K562 (cell line): ENCODE data around the gene TMPRSS5. TPM values are rescaled to one million over a fixed set of nuclear protein-coding genes. Genes with fewer than 3 reads are reported as not detected.

Experiments used
- HDAC1 ChIP-seq, 2 experiments: fragments of 450-650 bp; IDR thresholded peaks; 2 replicates each; pipeline ENCODE4 v1.6.1; 2016 to 2017; ENCODE audit warnings: inconsistent platforms in 1 of 2, mild to moderate bottlenecking in 1 of 2, moderate library complexity in 1 of 2
- MGA ChIP-seq: fragments of 450-650 bp; IDR thresholded peaks from 2 replicates; pipeline ENCODE4 v1.6.1; 2016; ENCODE audit warnings: mild to moderate bottlenecking, moderate library complexity
- MTA2 ChIP-seq: fragments of 450-650 bp; IDR thresholded peaks from 2 replicates; pipeline ENCODE4 v1.6.1; 2016; ENCODE audit warnings: low read depth
- PBX2 ChIP-seq, 2 experiments: IDR thresholded peaks in 1 of 2; conservative IDR thresholded peaks in 1 of 2; 2 replicates each; pipeline ENCODE4 v1.6.1; 2016; ENCODE audit warnings: low read depth in 2 of 2, mild to moderate bottlenecking in 1 of 2, missing compliant biosample characterization in 1 of 2, missing genetic modification characterization in 1 of 2, moderate library complexity in 1 of 2
- POLR2G ChIP-seq: fragments of 200-400 bp; formaldehyde crosslinking; IDR thresholded peaks from 2 replicates; pipeline ENCODE4 v1.6.1; 2017; ENCODE audit warnings: low read depth, mild to moderate bottlenecking, antibody characterized with exemption, low read length, moderate library complexity
- ZBTB11 ChIP-seq, 3 experiments: fragments of 200-800 bp in 1 of 3; fragments of 250-450 bp in 1 of 3; fragments of 450-650 bp in 1 of 3; sonication (Bioruptor Pico) in 1 of 3; sonication (Bioruptor generic) in 1 of 3; formaldehyde crosslinking in 1 of 3; IDR thresholded peaks; 2 replicates each; pipeline versions ENCODE4 v1.6.1 to v1.8.0; 2016 to 2022; ENCODE audit warnings: mild to moderate bottlenecking in 2 of 3, missing genetic modification characterization in 2 of 3, missing compliant biosample characterization in 1 of 3, moderate library complexity in 1 of 3
- polyA plus RNA-seq, 8 experiments: library from polyadenylated mRNA; depleted of rRNA in 4 of 8; stranded (reverse) in 5 of 8; unstranded in 3 of 8; fragments of >200 nt; fragmentation: Nextera tagmentation in 2 of 8; fragmentation: Illumina TruSeq in 1 of 8; extraction: Ambion mirVana in 2 of 8; extraction: Trizol in 1 of 8; gene quantifications; 2 replicates each; pipeline versions ENCODE4 v1.2.1 to v1.2.3, GENCODE V29; 2011 to 2014; ENCODE audit warnings: inconsistent platforms in 1 of 8, missing spikeins in 1 of 8
- total RNA-seq, 7 experiments: library from RNA; depleted of rRNA in 6 of 7; stranded (reverse); fragments of >200 nt in 6 of 7; fragmentation: Illumina TruSeq in 2 of 7; extraction: Trizol in 2 of 7; gene quantifications; 2 replicates each; pipeline versions ENCODE4 v1.2.1 to v1.2.3, GENCODE V29; 2011 to 2021; ENCODE audit warnings: low replicate concordance in 1 of 7

TMPRSS5 gene
- total and polyA plus RNA-seq, 9 of the 15 experiments (the other 6 are each of a cell fraction or from before 2014, with no cell fraction given): 0.07 to 0.49 (median 0.17) TPM; not detected in 1

GRCh38 chr11:113664981-113665710, 41.0 kb downstream of the TMPRSS5 start (continued):
- TF ChIP-seq ZBTB11 (CRISPR knock-in tag; IDR thresholded peaks at IDR 0.05): 0 out of 6 replicates have a peak, but pooled peaks of 1 of the 3 experiments have one; percentile 21
- TF ChIP-seq MGA: peak; percentile 79
- peak; percentile 28; the same call in 1 of the 2 replicates for TF ChIP-seq POLR2G
- no peak for TF ChIP-seq PBX2 (CRISPR knock-in tag; IDR thresholded peaks at IDR 0.05; ENCODE audit: low read depth)
- TF ChIP-seq PBX2 (tag; conservative IDR thresholded peaks at IDR 0.05; ENCODE audit: low read depth): peak; percentile 79
- peak in 1 of 2 experiments; percentile 67; a peak in 2 of 4 replicates for TF ChIP-seq HDAC1 (IDR thresholded peaks at IDR 0.05)
- TF ChIP-seq MTA2: peak; percentile 74
